T-helper 1 cell treated with Interleukin-12 subunit alpha and Interleukin-12 subunit beta and Interleukin-4 antibody, amounts not matched to agents 30 ng/mL and 1 ng/mL, for 36 hours (primary cell): Measurements from ENCODE around the gene MOCOS. TPM values are rescaled to one million over a fixed set of nuclear protein-coding genes. Genes with fewer than 3 reads are reported as not detected.

ENCODE experiments used
- intact Hi-C: fragments of 100-400 bp; cut with micrococcal nuclease; formaldehyde crosslinking; loops from one replicate; pipeline ENCODE4 v1.15.1; 2024
- total RNA-seq: library from RNA; stranded (reverse); gene quantifications from 2 replicates; pipeline ENCODE4 v1.2.3, GENCODE V29; 2022

The MOCOS gene
- total RNA-seq, 1 donor from 2014 or later, result 0.17 TPM

GRCh38 chr18:36176711-36177110 lies 10.6 kb upstream of the MOCOS start:
- intact Hi-C loops, result no loop called here

- intact Hi-C loops, result no loop called here
These were observed 9.4 kb upstream of the MOCOS start for GRCh38 chr18:36177913-36178312.

GRCh38 chr18:36179562-36180355 lies 7.5 kb upstream of the MOCOS start:
- intact Hi-C loops, result loop anchor here (10.0 kb wide), 1 partner anchor 165 kb away; no protein-coding TSS in a partner anchor

- intact Hi-C loops, result loop anchor here (10.0 kb wide), 1 partner anchor 167 kb away; no protein-coding TSS in a partner anchor
These were observed 5.9 kb upstream of the MOCOS start for GRCh38 chr18:36181441-36181840.

GRCh38 chr18:36181898-36182506 lies 5.3 kb upstream of the MOCOS start:
- intact Hi-C loops, result loop anchor here (10.0 kb wide), 1 partner anchor 167 kb away; no protein-coding TSS in a partner anchor

- intact Hi-C loops, result loop anchor here (10.0 kb wide), 1 partner anchor 168 kb away; no protein-coding TSS in a partner anchor
These were observed 4.3 kb upstream of the MOCOS start for GRCh38 chr18:36183033-36183432.

GRCh38 chr18:36183987-36184386 lies 3.3 kb upstream of the MOCOS start:
- intact Hi-C loops, result loop anchor here (10.0 kb wide), 1 partner anchor 169 kb away; no protein-coding TSS in a partner anchor

- intact Hi-C loops, result loop anchor here (10.0 kb wide), 1 partner anchor 170 kb away; no protein-coding TSS in a partner anchor
These were observed 2.1 kb upstream of the MOCOS start for GRCh38 chr18:36185157-36185556.

GRCh38 chr18:36185901-36186460 lies 1.3 kb upstream of the MOCOS start:
- intact Hi-C loops, result loop anchor here (2.0 to 10.0 kb wide), 3 partner anchors 57 to 213 kb away; partner anchors contain the start of genes ELP2, RMP24 and SLC39A6

GRCh38 chr18:36186461-36187192 lies 670 bp upstream of the MOCOS start:
- intact Hi-C loops, result loop anchor here (2.0 to 10.0 kb wide), 3 partner anchors 58 to 214 kb away; partner anchors contain the start of genes ELP2, RMP24 and SLC39A6

GRCh38 chr18:36187826-36188721 lies 777 bp downstream of the MOCOS start:
- intact Hi-C loops, result loop anchor here (2.0 to 10.0 kb wide), 3 partner anchors 59 to 215 kb away; partner anchors contain the start of genes ELP2, RMP24 and SLC39A6

- intact Hi-C loops, result loop anchor here (10.0 kb wide), 1 partner anchor 174 kb away; no protein-coding TSS in a partner anchor
These were observed 1.6 kb downstream of the MOCOS start for GRCh38 chr18:36188916-36189315.

GRCh38 chr18:36189486-36189885 lies 2.2 kb downstream of the MOCOS start:
- intact Hi-C loops, result loop anchor here (10.0 kb wide), 1 partner anchor 175 kb away; no protein-coding TSS in a partner anchor

GRCh38 chr18:36191286-36191685 lies 4.0 kb downstream of the MOCOS start:
- intact Hi-C loops, result no loop called here

GRCh38 chr18:36191711-36192110 lies 4.4 kb downstream of the MOCOS start:
- intact Hi-C loops, result no loop called here

GRCh38 chr18:36194600-36195315 lies 7.5 kb downstream of the MOCOS start:
- intact Hi-C loops, result no loop called here

GRCh38 chr18:36195427-36196122 lies 8.3 kb downstream of the MOCOS start:
- intact Hi-C loops, result no loop called here

GRCh38 chr18:36196238-36196995 lies 9.1 kb downstream of the MOCOS start:
- intact Hi-C loops, result no loop called here
